HFFc6 (cell line): ENCODE data around the gene GLS2. TPM values are rescaled to one million over a fixed set of nuclear protein-coding genes. Genes with fewer than 3 reads are reported as not detected.
"Not testable (repeated sequence)": the region's sequence is repeated elsewhere in the genome, so short reads cannot be mapped to it uniquely, and the experiment has no call there.

Source experiments
- DNase-seq: peaks from one replicate; pipeline ENCODE4 v3.0.0-alpha.2; 2018
- H3K27ac Mint-ChIP-seq: 2 replicates; pipeline ENCODE4 v1.8.0; 2020; ENCODE audit warnings: mild to moderate bottlenecking, mixed read lengths
- H3K27me3 Mint-ChIP-seq: 2 replicates; pipeline ENCODE4 v1.8.0; 2021; ENCODE audit warnings: mild to moderate bottlenecking, moderate library complexity, mixed read lengths; ENCODE audit not compliant: insufficient read depth
- H3K36me3 Mint-ChIP-seq: 2 replicates; pipeline ENCODE4 v1.8.0; 2021; ENCODE audit warnings: low read depth, mixed read lengths
- H3K4me1 Mint-ChIP-seq: 2 replicates; pipeline ENCODE4 v1.8.0; 2020; ENCODE audit warnings: low read depth, mixed read lengths
- H3K4me3 Mint-ChIP-seq: 2 replicates; pipeline ENCODE4 v1.8.0; 2020; ENCODE audit warnings: mild to moderate bottlenecking, moderate library complexity, mixed read lengths
- H3K9me3 Mint-ChIP-seq: 2 replicates; pipeline ENCODE4 v1.8.0; 2020; ENCODE audit warnings: mild to moderate bottlenecking, mixed read lengths
- CTCF ChIP-seq: fragments of 200-600 bp; sonication (generic); IDR thresholded peaks from 2 replicates; pipeline ENCODE4 v1.5.0; 2021; ENCODE audit warnings: antibody characterized with exemption, mild to moderate bottlenecking
- total RNA-seq, 6 experiments: library from RNA; stranded (reverse); fragmentation: NEBNext Ultra II Directional; extraction: Animal tissue kit (Norgen Biotek cat#: 25700); gene quantifications; 2 replicates in 1 of 6; 3 replicates in 5 of 6; pipeline ENCODE4 v1.2.3, GENCODE V29; 2021

The GLS2 gene
- total RNA-seq, 6 experiments from 2014 or later, result not detected

GRCh38 chr12:56448860-56449621 is 38.9 kb downstream of the GLS2 start, which contains the start of gene TIMELESS:
TSS of gene TIMELESS (minus strand) at chr12:56449426. CDS start at chr12:56434170, 15,256 bp downstream.
- Mint-ChIP-seq H3K4me3 (peak within 1 kb of the TSS; percentile 95), H3K4me1 (peaks cover 26% of the 10 kb centered on the region), H3K9me3 (peaks cover 9% of the 10 kb centered on the region), H3K27me3 (peaks cover 10% of the 10 kb centered on the region), H3K27ac (peak within 1 kb of the TSS; percentile 93), H3K36me3 (peaks cover 28% of the 10 kb centered on the region)
- peak; percentile 78 for DNase-seq
- peak; percentile 20; the same call in 1 of the 2 replicates for TF ChIP-seq CTCF

DNA sequence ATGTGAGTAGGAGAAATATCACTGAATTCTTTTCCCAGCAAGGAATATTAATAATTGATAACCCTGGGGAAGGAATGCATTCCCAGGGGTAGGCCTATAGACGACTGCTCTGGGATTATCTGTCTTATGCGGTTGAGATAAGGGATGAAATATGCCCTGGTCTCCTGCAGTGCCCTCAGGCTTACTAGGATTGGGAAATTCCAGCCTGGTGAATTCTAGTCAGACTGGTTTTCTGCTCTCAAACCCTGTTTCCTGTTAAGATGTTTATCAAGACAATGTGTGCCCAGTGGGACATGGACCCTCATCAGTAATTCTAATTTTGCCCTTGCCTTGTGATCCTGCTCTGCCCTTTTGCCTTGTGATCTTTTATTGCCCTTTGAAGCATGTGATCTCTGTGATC is 44.8 kb downstream of the GLS2 start:
- H3K9me3 Mint-ChIP-seq, result peaks cover 15% of the 10 kb centered on the region
- H3K4me1 Mint-ChIP-seq, result peaks cover 16% of the 10 kb centered on the region
- H3K4me3 Mint-ChIP-seq, DNase-seq, H3K27ac Mint-ChIP-seq, H3K27me3 Mint-ChIP-seq: not testable (repeated sequence)
- H3K36me3 Mint-ChIP-seq, result peaks cover 46% of the 10 kb centered on the region

- H3K9me3 Mint-ChIP-seq, result no peaks in the 10 kb centered on the region
- peaks cover 6% of the 10 kb centered on the region; the same call in 1 of the 2 replicates for H3K36me3 Mint-ChIP-seq
- H3K27me3 Mint-ChIP-seq, result no peaks in the 10 kb centered on the region
- H3K4me1 Mint-ChIP-seq, result no peaks in the 10 kb centered on the region
- no peak overlapping the region for H3K4me3 Mint-ChIP-seq
- DNase-seq, result no peak
- no peak overlapping the region for H3K27ac Mint-ChIP-seq
- TF ChIP-seq CTCF, result no peak
Observed at GRCh38 chr12:56437430-56438176, 50.4 kb downstream of the GLS2 start.

- Mint-ChIP-seq H3K27ac (no peak overlapping the region), H3K9me3 (no peaks in the 10 kb centered on the region), H3K27me3 (no peaks in the 10 kb centered on the region; the same call in 1 of the 2 replicates), H3K4me1 (no peaks in the 10 kb centered on the region), H3K4me3 (no peak overlapping the region), H3K36me3 (no peaks in the 10 kb centered on the region; the same call in 1 of the 2 replicates)
- DNase-seq, result no peak
- no peak for TF ChIP-seq CTCF
Observed at GRCh38 chr12:56434828-56435227, 53.1 kb downstream of the GLS2 start.

GRCh38 chr12:56431850-56432249 is 56.1 kb downstream of the GLS2 start:
- H3K36me3 Mint-ChIP-seq, result no peaks in the 10 kb centered on the region; the same call in 1 of the 2 replicates
- no peak overlapping the region for H3K27ac Mint-ChIP-seq
- H3K4me1 Mint-ChIP-seq, result no peaks in the 10 kb centered on the region
- H3K4me3 Mint-ChIP-seq, result no peak overlapping the region
- DNase-seq, result no peak
- TF ChIP-seq CTCF, result no peak
- H3K9me3 Mint-ChIP-seq, result no peaks in the 10 kb centered on the region
- no peaks in the 10 kb centered on the region; the same call in 1 of the 2 replicates for H3K27me3 Mint-ChIP-seq

- Mint-ChIP-seq H3K27me3 (no peaks in the 10 kb centered on the region; the same call in 1 of the 2 replicates), H3K27ac (no peak overlapping the region), H3K4me3 (no peak overlapping the region), H3K36me3 (no peaks in the 10 kb centered on the region; the same call in 1 of the 2 replicates), H3K4me1 (no peaks in the 10 kb centered on the region), H3K9me3 (no peaks in the 10 kb centered on the region)
- no peak for DNase-seq
- TF ChIP-seq CTCF, result no peak
Observed at GRCh38 chr12:56431288-56431687, 56.7 kb downstream of the GLS2 start.
